SK-N-SH (cell line): ENCODE measurements around the gene EIF4G1. TPM values are rescaled to one million over a fixed set of nuclear protein-coding genes. Genes with fewer than 3 reads are reported as not detected.

ENCODE experiments used
- CTCF ChIA-PET: fragments of 300-600, 350-600 bp; formaldehyde crosslinking; extraction: SDS; loops from one replicate; lab custom pipeline; 2021; lab: Yijun Ruan, JAX
- POLR2A ChIA-PET: fragments of 350-600 bp; sonication (Branson Sonifier 250); formaldehyde crosslinking; extraction: SDS; loops from one replicate; lab custom pipeline; 2020; ENCODE audit warnings: antibody characterized with exemption, inconsistent platforms; lab: Yijun Ruan, JAX
- DNase-seq: peaks from one replicate; pipeline ENCODE4 v3.0.0; 2012
- H2AFZ ChIP-seq: fragments of 200-600 bp; sonication (generic); 2 replicates; pipeline ENCODE4 v1.8.1; 2016; ENCODE audit warnings: antibody characterized with exemption, mild to moderate bottlenecking, low read depth
- H3F3A ChIP-seq: fragments of 200-600 bp; sonication (generic); replicated peaks from 2 replicates; pipeline ENCODE3; 2016; ENCODE audit warnings: antibody characterized with exemption, mild to moderate bottlenecking; ENCODE audit not compliant: insufficient read depth
- H3K27ac ChIP-seq, 2 experiments: fragments of 200-500 bp in 1 of 2; fragments of 200-600 bp in 1 of 2; sonication (Bioruptor generic) in 1 of 2; sonication (generic), shearing (Covaris generic) in 1 of 2; 2 replicates each; pipeline versions ENCODE4 v1.5.1 to v1.6.1; 2014 to 2016; ENCODE audit warnings: low read depth in 2 of 2, inconsistent platforms in 1 of 2, low read length in 1 of 2, mild to moderate bottlenecking in 1 of 2, mixed read lengths in 1 of 2
- H3K27me3 ChIP-seq: fragments of 200-600 bp; sonication (generic), shearing (Covaris generic); 2 replicates; pipeline ENCODE4 v1.6.1; 2016; ENCODE audit warnings: mixed run types; ENCODE audit not compliant: insufficient read depth
- H3K36me3 ChIP-seq, 2 experiments: fragments of 200-500 bp in 1 of 2; fragments of 200-600 bp in 1 of 2; sonication (Bioruptor generic) in 1 of 2; sonication (generic) in 1 of 2; replicated peaks in 1 of 2; 2 replicates each; pipeline versions ENCODE3 to v1.5.1; 2014 to 2016; ENCODE audit warnings: low read length in 1 of 2, mild to moderate bottlenecking in 1 of 2; ENCODE audit not compliant: insufficient read depth in 2 of 2, control insufficient read depth in 1 of 2
- H3K4me1 ChIP-seq, 2 experiments: fragments of 200-500 bp in 1 of 2; fragments of 200-600 bp in 1 of 2; sonication (Bioruptor generic) in 1 of 2; sonication (generic), shearing (Covaris generic) in 1 of 2; 2 replicates each; pipeline versions ENCODE4 v1.5.1 to v1.6.1; 2014 to 2016; ENCODE audit warnings: low read depth in 1 of 2, low read length in 1 of 2, mixed run types in 1 of 2; ENCODE audit not compliant: insufficient read depth in 2 of 2, control insufficient read depth in 1 of 2
- H3K4me2 ChIP-seq: fragments of 200-600 bp; sonication (generic), shearing (Covaris generic); 2 replicates; pipeline ENCODE4 v1.6.1; 2017; ENCODE audit warnings: mixed run types
- H3K4me3 ChIP-seq, 2 experiments: fragments of 200-500 bp in 1 of 2; fragments of 200-600 bp in 1 of 2; sonication (Bioruptor generic) in 1 of 2; sonication (generic), shearing (Covaris generic) in 1 of 2; 2 replicates each; pipeline versions ENCODE4 v1.5.1 to v1.8.1; 2014 to 2016; ENCODE audit warnings: low read depth in 2 of 2, inconsistent platforms in 1 of 2, low read length in 1 of 2, mild to moderate bottlenecking in 1 of 2, mixed read lengths in 1 of 2, moderate library complexity in 1 of 2
- H3K79me2 ChIP-seq: fragments of 200-600 bp; sonication (generic); 2 replicates; pipeline ENCODE4 v1.8.1; 2017; ENCODE audit warnings: mild to moderate bottlenecking; ENCODE audit not compliant: insufficient read depth
- H3K9ac ChIP-seq: fragments of 200-600 bp; sonication (generic); 2 replicates; pipeline ENCODE4 v1.6.1; 2017; ENCODE audit warnings: mixed run types
- H3K9me2 ChIP-seq: fragments of 200-600 bp; sonication (generic); 2 replicates; pipeline ENCODE4 v1.6.1; 2017; ENCODE audit warnings: mixed run types
- H3K9me3 ChIP-seq: fragments of 200-600 bp; sonication (generic); 2 replicates; pipeline ENCODE4 v1.6.1; 2017; ENCODE audit warnings: mixed run types, mild to moderate bottlenecking, moderate library complexity
- H4K20me1 ChIP-seq: fragments of 200-600 bp; sonication (generic); 2 replicates; pipeline ENCODE4 v1.6.1; 2017; ENCODE audit warnings: mild to moderate bottlenecking, mixed run types; ENCODE audit not compliant: insufficient read depth
- CHD2 ChIP-seq: fragments of 150-350 bp; IDR thresholded peaks from 2 replicates; pipeline ENCODE4 v1.6.1; 2018; ENCODE audit warnings: low read length; ENCODE audit not compliant: partially characterized antibody
- CTCF ChIP-seq: fragments of 200-600 bp; sonication (generic); IDR thresholded peaks from 2 replicates; pipeline ENCODE4 v1.6.1; 2017; ENCODE audit warnings: antibody characterized with exemption, mild to moderate bottlenecking, moderate library complexity
- EP300 ChIP-seq, 2 experiments: IDR thresholded peaks; 2 replicates each; pipeline versions ENCODE4 v1.4.0 to v1.6.1; 2012; ENCODE audit warnings: borderline replicate concordance in 1 of 2, low read depth in 1 of 2, low read length in 1 of 2
- FOXJ3 ChIP-seq: sonication (generic); formaldehyde crosslinking; IDR thresholded peaks from 2 replicates; pipeline ENCODE4 v1.5.1; 2020; ENCODE audit warnings: mild to moderate bottlenecking, missing genetic modification reagents
- GABPA ChIP-seq: IDR thresholded peaks from 2 replicates; pipeline ENCODE4 v1.4.0; 2012; ENCODE audit warnings: low read depth, mild to moderate bottlenecking
- IRF3 ChIP-seq: fragments of 150-350 bp; IDR thresholded peaks from 2 replicates; pipeline ENCODE4 v1.6.1; 2016; ENCODE audit warnings: mild to moderate bottlenecking, low read depth, low read length
- JUND ChIP-seq: IDR thresholded peaks from 2 replicates; pipeline ENCODE4 v1.4.0; 2012
- MAX ChIP-seq: IDR thresholded peaks from 2 replicates; pipeline ENCODE4 v1.4.0; 2012; ENCODE audit warnings: low read depth
- MEF2A ChIP-seq: IDR thresholded peaks from 2 replicates; pipeline ENCODE4 v1.4.0; 2012; ENCODE audit warnings: low read depth, borderline replicate concordance
- NRF1 ChIP-seq: IDR thresholded peaks from 2 replicates; pipeline ENCODE4 v1.6.1; 2012; ENCODE audit warnings: low read depth, mild to moderate bottlenecking, low read length
- PBX3 ChIP-seq: IDR thresholded peaks from 2 replicates; pipeline ENCODE4; 2012
- POLR2AphosphoS5 ChIP-seq: IDR thresholded peaks from 2 replicates; pipeline ENCODE4 v1.6.1; 2012; ENCODE audit warnings: low read depth, low read length
- RAD21 ChIP-seq: IDR thresholded peaks from 2 replicates; pipeline ENCODE4 v1.6.1; 2012; ENCODE audit warnings: mild to moderate bottlenecking, low read length
- RFX5 ChIP-seq: IDR thresholded peaks from 2 replicates; pipeline ENCODE4 v1.6.1; 2012; ENCODE audit warnings: mild to moderate bottlenecking, improper control_type of control experiment, low read length
- RXRA ChIP-seq: IDR thresholded peaks from 2 replicates; pipeline ENCODE4 v1.4.0; 2012; ENCODE audit warnings: low read depth, mild to moderate bottlenecking, borderline replicate concordance
- SIN3A ChIP-seq: IDR thresholded peaks from 2 replicates; pipeline ENCODE4 v1.6.1; 2012; ENCODE audit warnings: low read depth, mild to moderate bottlenecking, low read length, moderate library complexity, borderline replicate concordance
- USF2 ChIP-seq: fragments of 150-350 bp; IDR thresholded peaks from 2 replicates; pipeline ENCODE4 v1.6.1; 2017; ENCODE audit warnings: antibody characterized with exemption, low read length, low read depth, borderline replicate concordance
- WGBS: methylation state at CpG from one replicate; pipeline ENCODE4 v1.1.6; 2017; ENCODE audit warnings: low lambda C conversion rate; 5-methylcytosine and 5-hydroxymethylcytosine counted together
- polyA plus RNA-seq, 3 experiments: library from polyadenylated mRNA; depleted of rRNA; stranded (reverse); fragments of >200 nt; gene quantifications; 2 replicates each; pipeline ENCODE4 v1.2.3, GENCODE V29; 2012

EIF4G1 gene
- polyA plus RNA-seq, 1 of the 3 experiments (the other 2 are of a cell fraction): 262 TPM

GRCh38 chr3:184333190-184333589, 18.8 kb downstream of the EIF4G1 start:
- Histone ChIP-seq H3K27me3 (no peaks in the 10 kb centered on the region), H4K20me1 (peaks cover 23% of the 10 kb centered on the region), H3K4me2 (peak overlapping the region; percentile 48), H3F3A (peaks cover 72% of the 10 kb centered on the region), H3K9ac (peak overlapping the region; percentile 53), H3K9me3 (no peaks in the 10 kb centered on the region), H3K27ac (peak overlapping the region; percentile 41 to 90), H3K36me3 (peaks cover 53 to 62% of the 10 kb centered on the region in 2 experiments), H2AFZ (no peak overlapping the region), H3K9me2 (no peaks in the 10 kb centered on the region), H3K4me1 (peaks cover 28 to 45% of the 10 kb centered on the region in 2 experiments; a peak in 3 of 4 replicates), H3K4me3 (no peak overlapping the region), H3K79me2 (peaks cover 59% of the 10 kb centered on the region)
- ChIA-PET POLR2A (no interaction called here), CTCF (no interaction called here)
- 95% methylated on average over 6 of the region's 6 CpGs for WGBS
- no peak for DNase-seq
- TF ChIP-seq MEF2A (no peak), NRF1 (no peak), RAD21 (no peak), EP300 (IDR thresholded peaks at IDR 0.05; ENCODE audit: borderline replicate concordance in 1 of 2, low read depth in 1 of 2, low read length in 1 of 2) (no peak), IRF3 (no peak), JUND (no peak), RFX5 (no peak), FOXJ3 (no peak), MAX (no peak), GABPA (no peak), USF2 (no peak), CHD2 (no peak), PBX3 (no peak), POLR2AphosphoS5 (no peak), SIN3A (no peak), RXRA (no peak)

- Histone ChIP-seq H4K20me1 (peaks cover 23% of the 10 kb centered on the region), H3K9me2 (no peaks in the 10 kb centered on the region), H3K4me3 (no peak overlapping the region), H3K36me3 (peaks cover 49 to 57% of the 10 kb centered on the region in 2 experiments), H3K9ac (peak overlapping the region; percentile 53), H3K27ac (peak overlapping the region in 1 of 2 experiments; percentile 90; a peak in 2 of 4 replicates), H3F3A (peaks cover 68% of the 10 kb centered on the region), H3K4me2 (0 out of 2 replicates have a peak overlapping the region, but pooled peaks have one; percentile 21), H3K79me2 (peaks cover 59% of the 10 kb centered on the region), H2AFZ (no peak overlapping the region), H3K4me1 (peaks cover 31 to 47% of the 10 kb centered on the region in 2 experiments; a peak in 3 of 4 replicates), H3K9me3 (no peaks in the 10 kb centered on the region), H3K27me3 (no peaks in the 10 kb centered on the region)
- DNase-seq: no peak
- CTCF ChIA-PET: no interaction called here
- POLR2A ChIA-PET: no interaction called here
- 83% methylated on average over 3 of the region's 3 CpGs for WGBS
- no peak for TF ChIP-seq POLR2AphosphoS5
- no peak for TF ChIP-seq CTCF
These were observed 19.3 kb downstream of the EIF4G1 start for GRCh38 chr3:184333700-184334099.
